NB4 (cell line): ENCODE measurements around the gene MTM1.

ENCODE experiments used
- DNase-seq: peaks from one replicate; pipeline ENCODE4 v3.0.0; 2010; ENCODE audit warnings: low read depth
- H3K4me3 ChIP-seq: one replicate; pipeline ENCODE4 v1.5.1; 2011; ENCODE audit warnings: mild to moderate bottlenecking, low read depth, low read length, moderate library complexity
- CTCF ChIP-seq: IDR thresholded peaks from one replicate; pipeline ENCODE4 v1.5.1; 2012; ENCODE audit warnings: low read depth, low read length
- MYC ChIP-seq: IDR thresholded peaks from 2 replicates; pipeline ENCODE4 v1.6.1; 2011; ENCODE audit warnings: low read depth, low read length
- POLR2A ChIP-seq: IDR thresholded peaks from 2 replicates; pipeline ENCODE4 v1.6.1; 2011; ENCODE audit warnings: mild to moderate bottlenecking; ENCODE audit not compliant: insufficient read length; ENCODE audit errors: extremely low read depth
- TF ChIP-seq, protein P1 (sequence below): IDR thresholded peaks from 2 replicates; pipeline ENCODE4 v1.6.1; 2011; ENCODE audit warnings: low read depth, low read length

Gene MTM1

DNA sequence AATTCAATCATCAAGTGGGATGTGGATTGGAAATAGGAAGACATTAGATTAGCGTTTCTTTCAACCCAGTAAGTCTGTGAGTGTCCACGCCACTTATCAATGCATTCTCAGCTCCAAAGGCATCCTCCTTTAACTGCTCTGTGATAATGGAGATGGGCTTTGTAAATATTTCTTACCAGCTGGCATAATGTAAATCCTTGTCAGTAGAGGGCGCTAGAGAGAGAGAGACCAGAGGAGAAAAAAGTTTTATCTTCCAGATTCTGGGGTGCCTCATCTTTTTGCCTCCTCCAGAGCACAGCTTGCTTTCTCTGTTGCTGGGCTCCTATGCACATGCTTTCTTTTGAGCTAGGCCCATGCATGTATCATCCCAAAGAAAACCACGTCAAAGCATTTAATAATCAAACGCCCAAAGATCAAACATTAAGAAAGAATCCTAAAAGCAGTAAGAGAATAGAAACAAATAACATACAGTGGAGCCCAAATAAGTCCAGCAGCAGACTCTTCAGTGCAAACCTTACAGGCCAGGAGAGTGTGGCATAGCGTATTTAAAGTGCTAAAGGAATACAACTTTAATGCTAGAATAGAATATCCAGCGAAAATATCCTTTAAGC, 115.2 kb downstream of the MTM1 start:
- peak; percentile 57 for DNase-seq
- no peak overlapping the region for H3K4me3 ChIP-seq
- peak; percentile 35 for TF ChIP-seq CTCF
- TF ChIP-seq, protein P1, sequence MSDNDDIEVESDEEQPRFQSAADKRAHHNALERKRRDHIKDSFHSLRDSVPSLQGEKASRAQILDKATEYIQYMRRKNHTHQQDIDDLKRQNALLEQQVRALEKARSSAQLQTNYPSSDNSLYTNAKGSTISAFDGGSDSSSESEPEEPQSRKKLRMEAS = no peak

DNA sequence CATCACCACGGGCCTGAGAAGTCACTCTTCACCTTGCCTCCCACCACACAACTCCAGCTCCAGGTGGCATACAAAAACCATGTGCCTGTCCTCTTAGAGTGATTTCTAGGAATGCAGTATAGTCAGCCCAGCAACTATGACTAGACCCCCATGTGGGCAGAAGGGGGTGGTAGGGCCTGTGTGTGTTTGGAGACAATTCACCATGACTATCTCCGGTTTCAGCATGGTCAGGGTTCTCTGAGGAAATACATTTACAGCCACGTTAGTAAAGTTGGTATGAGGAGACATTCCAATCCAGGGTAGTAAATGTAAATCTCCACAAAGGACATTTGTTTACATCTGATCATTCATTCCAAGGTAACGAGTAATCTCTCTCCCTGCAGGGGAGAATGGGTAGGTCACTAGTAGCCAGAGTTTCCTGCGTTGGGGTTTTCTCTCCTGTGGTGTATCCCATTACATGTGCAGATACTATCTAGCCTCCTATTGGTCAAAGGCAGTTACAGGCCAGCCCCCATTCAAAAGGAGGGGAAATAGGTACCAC, 120.6 kb downstream of the MTM1 start:
- no peak for DNase-seq
- TF ChIP-seq MYC (no peak), CTCF (no peak), POLR2A (no peak)
- TF ChIP-seq, protein P1 = no peak
- H3K4me3 ChIP-seq = no peak overlapping the region

DNA sequence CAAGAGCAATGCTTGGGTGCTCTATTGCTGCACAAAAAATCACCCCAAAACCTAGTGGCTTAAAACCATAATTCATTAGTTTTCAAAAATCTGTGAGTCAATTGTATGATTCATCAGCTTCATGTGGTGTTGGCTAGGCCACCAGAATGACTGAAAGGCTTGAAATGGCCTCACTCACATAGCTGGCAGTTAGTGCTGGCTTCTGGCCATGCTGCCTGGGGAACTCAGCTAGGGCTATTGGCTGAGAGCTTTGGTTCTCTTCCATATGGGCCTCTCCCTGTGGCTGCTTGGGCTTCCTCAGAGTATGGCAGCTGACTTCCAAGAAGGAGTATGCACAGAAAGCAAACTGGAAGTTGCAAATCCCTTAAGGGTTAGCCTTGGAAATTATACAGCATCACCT, 121.7 kb downstream of the MTM1 start:
- TF ChIP-seq, protein P1 = no peak
- TF ChIP-seq POLR2A = no peak
- no peak for TF ChIP-seq CTCF
- no peak for TF ChIP-seq MYC
- H3K4me3 ChIP-seq = no peak overlapping the region
- DNase-seq = peak; percentile 19

- no peak for DNase-seq
- H3K4me3 ChIP-seq = peak overlapping the region; percentile 74
- no peak for TF ChIP-seq MYC
- TF ChIP-seq, protein P1 = no peak
These were observed 123.9 kb downstream of the MTM1 start for GRCh38 chrX:150692296-150692695.

DNA sequence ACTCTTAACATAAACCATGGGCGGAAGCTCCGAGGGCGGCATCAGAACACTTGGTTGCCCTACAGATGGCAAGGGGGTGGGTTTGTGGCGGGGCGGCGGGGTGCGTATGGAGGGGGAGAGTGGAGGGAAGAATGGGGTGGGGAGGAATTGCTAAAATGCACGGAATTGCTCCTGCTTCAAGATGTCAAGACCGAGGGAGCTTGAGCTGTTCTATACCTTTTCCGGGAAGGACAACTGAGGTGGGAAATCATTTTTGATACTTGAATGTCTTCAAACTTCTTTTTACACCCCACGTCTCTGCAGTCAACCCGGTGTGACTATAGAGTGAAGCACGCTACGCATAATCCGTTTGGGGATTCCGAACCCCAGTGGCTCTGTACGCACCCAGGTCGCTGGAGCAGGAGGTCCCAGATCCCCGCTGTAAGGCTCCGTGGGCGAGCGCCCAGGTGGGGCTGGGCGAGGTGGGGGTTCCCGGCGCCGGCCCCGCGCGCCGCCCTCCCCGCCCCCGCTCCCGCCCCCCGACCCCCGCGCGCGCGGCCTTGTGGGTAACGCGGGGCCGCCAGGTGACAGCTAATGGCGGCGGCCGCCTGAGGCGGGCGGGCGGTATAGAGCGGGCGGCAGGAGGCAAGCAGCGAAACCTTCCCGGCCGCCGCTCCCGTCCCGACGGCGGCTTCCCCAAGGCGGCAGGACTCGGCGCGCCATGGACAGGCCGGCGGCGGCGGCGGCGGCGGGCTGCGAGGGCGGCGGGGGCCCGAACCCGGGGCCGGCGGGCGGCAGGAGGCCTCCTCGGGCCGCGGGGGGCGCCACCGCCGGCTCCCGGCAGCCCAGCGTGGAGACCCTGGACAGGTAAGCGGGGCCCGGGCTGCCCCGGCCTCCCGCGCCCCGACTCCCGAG, 124.7 kb downstream of the MTM1 start, which contains the start of gene MTMR1:
TSS of gene MTMR1 (plus strand) at position 566 of the 894 bp plus-strand sequence. CDS start at position 701, 135 bp downstream.
- TF ChIP-seq CTCF (no peak), POLR2A (no peak), MYC (no peak)
- TF ChIP-seq, protein P1 = no peak
- peak; percentile 34 for DNase-seq
- H3K4me3 ChIP-seq = peak within 1 kb of the TSS; percentile 74
